Duodenal mucosa (tissue), 2 donors: ENCODE results near the gene KIRREL1.

Experiments used
- H3K27ac ChIP-seq: one replicate; pipeline ENCODE4 v1.7.0; 2013; ENCODE audit warnings: low read depth, low read length
- H3K27me3 ChIP-seq, 2 donors: one replicate each; pipeline ENCODE4 v1.7.0; 2013; ENCODE audit warnings: low read length in 2 of 2, control low read depth in 1 of 2; ENCODE audit not compliant: insufficient read depth in 2 of 2, control insufficient read depth in 1 of 2
- H3K36me3 ChIP-seq, 2 donors: one replicate each; pipeline ENCODE4 v1.7.0; 2013; ENCODE audit warnings: low read length in 2 of 2, control low read depth in 1 of 2; ENCODE audit not compliant: insufficient read depth in 2 of 2, control insufficient read depth in 1 of 2
- H3K4me1 ChIP-seq, 2 donors: one replicate each; pipeline ENCODE4 v1.7.0; 2013; ENCODE audit warnings: low read length in 2 of 2, control low read depth in 1 of 2; ENCODE audit not compliant: insufficient read depth in 2 of 2, control insufficient read depth in 1 of 2
- H3K4me3 ChIP-seq, 2 donors: one replicate each; pipeline ENCODE4 v1.7.0; 2013; ENCODE audit warnings: low read length in 2 of 2, low read depth in 1 of 2
- H3K9ac ChIP-seq, 2 donors: one replicate each; pipeline ENCODE4 v1.7.0; 2013; ENCODE audit warnings: low read length in 2 of 2, low read depth in 1 of 2
- H3K9me3 ChIP-seq, 2 donors: one replicate each; pipeline ENCODE4 v1.7.0; 2013; ENCODE audit warnings: low read length in 2 of 2, control low read depth in 1 of 2; ENCODE audit not compliant: control insufficient read depth in 1 of 2

Gene KIRREL1

GRCh38 chr1:158116311-158117167 lies 123.1 kb downstream of the KIRREL1 start:
- Histone ChIP-seq H3K36me3 (no peaks in the 10 kb centered on the region), H3K4me3 (no peak overlapping the region), H3K9me3 (no peaks in the 10 kb centered on the region), H3K4me1 (peaks cover 0 to 5% of the 10 kb centered on the region in 2 donors), H3K27me3 (peaks cover 6 to 18% of the 10 kb centered on the region in 2 donors), H3K27ac (no peak overlapping the region), H3K9ac (no peak overlapping the region)

DNA sequence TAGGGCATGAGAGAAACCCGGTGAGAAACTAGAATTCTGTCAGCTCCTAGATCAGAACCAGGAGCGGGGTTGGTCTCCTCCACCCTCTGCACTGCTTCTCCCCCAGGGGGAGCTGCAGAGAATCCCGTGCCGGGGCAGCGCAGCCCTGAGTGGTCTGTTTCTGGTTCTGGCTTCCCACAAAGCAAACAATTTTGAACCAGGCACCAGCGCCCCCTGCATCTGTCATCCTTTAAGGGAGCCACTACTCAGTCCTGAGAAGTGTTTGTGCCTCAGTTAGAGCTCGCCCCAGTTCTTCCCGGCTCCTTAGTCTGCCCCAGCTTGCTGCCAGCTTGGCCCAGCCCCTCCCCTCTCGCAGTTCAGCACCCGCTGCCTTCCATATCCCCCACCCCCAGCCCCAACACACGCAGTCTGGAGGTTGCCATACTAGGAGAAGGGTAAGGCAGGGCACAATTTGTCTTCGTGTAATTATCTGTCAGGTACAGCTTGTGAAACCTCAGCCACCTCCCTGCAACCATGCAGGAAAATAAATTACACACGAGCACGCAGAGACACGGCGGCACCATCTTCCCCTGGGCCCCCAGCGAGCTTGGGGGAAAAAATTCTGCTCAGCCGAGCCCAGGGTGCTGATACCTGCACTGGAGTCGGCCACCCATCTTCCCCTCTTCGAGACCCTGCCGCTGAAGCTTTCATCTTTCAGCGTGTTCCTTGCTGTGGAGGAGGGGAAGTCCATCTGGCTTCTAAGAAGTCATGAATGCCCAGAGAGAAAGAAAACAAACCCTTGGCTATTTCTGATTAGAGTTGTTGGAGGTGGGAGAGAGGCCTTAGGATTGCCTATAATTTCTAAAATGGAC lies 124.6 kb downstream of the KIRREL1 start:
- no peak overlapping the region for H3K4me3 ChIP-seq
- no peaks in the 10 kb centered on the region for H3K36me3 ChIP-seq
- H3K9ac ChIP-seq = no peak overlapping the region
- H3K27ac ChIP-seq = no peak overlapping the region
- no peaks in the 10 kb centered on the region for H3K9me3 ChIP-seq
- H3K27me3 ChIP-seq = peaks cover 6 to 18% of the 10 kb centered on the region in 2 donors
- H3K4me1 ChIP-seq = peaks cover 0 to 5% of the 10 kb centered on the region in 2 donors

DNA sequence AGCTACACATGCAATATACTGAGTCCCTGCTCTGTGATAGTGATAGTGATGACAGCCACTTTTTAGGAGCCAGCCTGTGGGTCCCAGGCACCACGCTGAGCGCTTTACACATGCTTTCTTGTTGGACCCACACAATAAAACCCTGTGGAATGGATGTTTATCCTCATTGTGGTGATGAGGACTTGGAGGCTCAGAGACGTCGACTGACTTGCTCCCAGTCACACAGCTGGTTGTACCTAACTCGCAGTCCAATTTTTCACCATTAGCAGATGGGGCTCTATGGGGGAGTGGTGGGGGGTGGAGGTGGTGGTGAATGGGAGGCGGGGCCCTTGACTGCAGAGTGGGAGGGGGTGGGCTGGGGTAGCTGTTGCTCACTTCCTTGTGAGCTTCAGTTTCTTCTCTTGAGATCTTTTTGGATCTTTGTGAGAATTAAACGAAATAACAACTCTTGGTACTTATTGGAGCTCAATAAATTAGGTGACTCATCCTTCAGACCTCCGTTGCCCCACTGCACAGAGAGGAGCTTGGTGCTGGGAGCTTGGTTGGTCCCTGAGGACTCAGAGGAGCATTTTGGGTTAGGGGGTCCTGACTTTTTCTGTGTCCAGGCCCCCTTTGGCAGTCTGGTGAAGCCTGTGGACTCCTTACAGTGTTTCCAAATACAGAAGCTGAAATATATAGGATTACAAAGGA lies 125.4 kb downstream of the KIRREL1 start:
- Histone ChIP-seq H3K4me1 (peaks cover 0 to 1% of the 10 kb centered on the region in 2 donors), H3K9me3 (no peaks in the 10 kb centered on the region), H3K27me3 (peaks cover 6 to 18% of the 10 kb centered on the region in 2 donors), H3K27ac (no peak overlapping the region), H3K4me3 (no peak overlapping the region), H3K36me3 (no peaks in the 10 kb centered on the region), H3K9ac (no peak overlapping the region)

DNA sequence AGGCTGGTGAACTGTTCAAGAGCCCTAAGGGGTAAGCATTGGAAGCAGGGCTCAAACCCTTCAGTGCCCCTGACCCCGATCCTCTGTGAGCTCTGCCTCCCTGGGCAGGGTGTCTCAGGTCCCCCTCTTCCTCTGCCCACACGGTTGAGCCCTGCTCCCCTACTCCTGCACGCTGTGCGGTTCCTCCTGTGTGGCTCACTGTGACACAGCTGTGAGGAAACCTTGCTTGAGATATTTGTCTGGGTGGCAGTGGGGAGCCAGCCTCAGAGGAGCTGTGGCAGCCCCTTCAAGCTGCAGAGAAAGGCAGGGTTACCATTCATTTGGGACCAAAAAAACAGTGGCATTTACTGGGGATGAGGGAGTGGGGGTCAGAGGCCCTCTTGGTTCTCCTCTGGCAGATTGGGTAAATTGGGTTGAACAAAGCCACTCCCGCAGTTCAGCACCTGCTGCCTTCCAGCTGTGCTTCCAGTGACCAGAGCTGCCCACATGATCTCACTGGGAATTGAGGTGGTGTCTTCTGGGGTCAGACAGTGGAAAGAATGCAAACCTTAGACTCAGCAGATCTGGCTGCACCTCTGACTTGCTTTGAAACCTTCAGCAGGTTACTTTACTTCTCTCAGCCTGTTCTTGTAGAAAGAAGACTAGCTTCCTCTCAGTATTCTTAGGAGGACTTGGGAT lies 126.7 kb downstream of the KIRREL1 start:
- Histone ChIP-seq H3K4me1 (peaks cover 0 to 4% of the 10 kb centered on the region in 2 donors), H3K9me3 (no peaks in the 10 kb centered on the region), H3K4me3 (no peak overlapping the region), H3K27me3 (peaks cover 6 to 18% of the 10 kb centered on the region in 2 donors), H3K9ac (no peak overlapping the region), H3K36me3 (no peaks in the 10 kb centered on the region), H3K27ac (no peak overlapping the region)

DNA sequence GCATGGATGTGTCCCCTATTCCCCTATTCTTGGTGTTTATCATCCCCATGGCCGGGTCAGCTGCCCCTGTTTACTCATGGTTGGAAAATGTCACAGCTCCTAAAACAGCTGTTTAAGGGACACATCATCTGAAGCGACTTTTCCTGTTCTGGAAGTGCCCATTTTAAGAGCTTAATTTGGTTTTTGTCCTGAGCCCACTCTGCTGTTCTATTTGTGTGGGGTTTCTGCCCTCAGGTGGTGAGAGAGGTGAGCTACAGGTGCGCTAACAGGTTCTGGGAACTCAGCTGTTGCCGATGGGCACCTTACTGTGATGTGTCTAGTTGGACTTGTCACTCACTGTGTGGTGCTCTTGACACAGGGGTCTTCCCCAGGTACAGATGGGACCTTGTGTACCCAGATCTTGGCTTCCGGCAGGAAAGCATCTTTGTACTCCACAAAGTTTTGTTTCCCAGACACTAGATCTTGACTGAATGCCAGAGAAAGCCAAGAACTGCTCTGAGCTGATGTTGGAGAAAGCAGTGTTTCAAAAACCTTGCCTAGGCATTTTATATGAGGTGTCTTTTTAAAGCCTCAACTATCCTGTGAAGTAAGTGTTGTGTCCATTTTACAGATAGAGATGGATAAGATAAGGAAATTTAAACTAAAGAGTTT lies 128.3 kb downstream of the KIRREL1 start:
- Histone ChIP-seq H3K27me3 (peaks cover 6 to 18% of the 10 kb centered on the region in 2 donors), H3K4me3 (no peak overlapping the region), H3K4me1 (peaks cover 0 to 4% of the 10 kb centered on the region in 2 donors), H3K9ac (no peak overlapping the region), H3K9me3 (no peaks in the 10 kb centered on the region), H3K36me3 (no peaks in the 10 kb centered on the region), H3K27ac (no peak overlapping the region)

DNA sequence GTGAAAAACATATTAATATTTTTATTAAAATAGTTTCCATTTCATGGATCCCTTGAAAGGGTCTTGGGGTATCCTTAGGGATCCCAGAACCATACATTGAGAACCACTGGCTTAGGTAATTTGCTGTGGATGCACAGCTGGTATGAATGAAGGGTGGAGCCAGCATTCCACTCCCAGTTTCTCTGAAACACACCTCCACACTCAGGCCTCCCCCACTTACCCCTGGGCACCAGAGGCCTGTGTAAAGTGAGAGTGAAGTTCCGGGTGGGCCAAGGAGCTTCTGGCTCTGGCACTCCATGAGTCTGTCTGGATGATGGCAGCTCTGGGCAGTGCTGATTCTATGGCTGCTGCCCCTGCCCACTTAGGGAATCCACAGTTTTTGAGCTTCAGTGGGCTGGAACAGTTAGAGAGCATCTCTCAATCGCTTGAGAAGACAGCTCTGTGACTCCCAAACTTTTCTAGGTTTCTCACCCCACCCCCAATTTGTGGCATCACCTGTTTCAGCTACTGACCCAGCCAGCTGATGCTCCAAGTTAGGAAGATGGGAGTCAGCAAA lies 129.5 kb downstream of the KIRREL1 start:
- no peaks in the 10 kb centered on the region for H3K9me3 ChIP-seq
- no peak overlapping the region for H3K4me3 ChIP-seq
- H3K4me1 ChIP-seq = peaks cover 0 to 4% of the 10 kb centered on the region in 2 donors
- no peaks in the 10 kb centered on the region for H3K36me3 ChIP-seq
- H3K27ac ChIP-seq = no peak overlapping the region
- no peak overlapping the region for H3K9ac ChIP-seq
- peaks cover 6 to 18% of the 10 kb centered on the region in 2 donors for H3K27me3 ChIP-seq

DNA sequence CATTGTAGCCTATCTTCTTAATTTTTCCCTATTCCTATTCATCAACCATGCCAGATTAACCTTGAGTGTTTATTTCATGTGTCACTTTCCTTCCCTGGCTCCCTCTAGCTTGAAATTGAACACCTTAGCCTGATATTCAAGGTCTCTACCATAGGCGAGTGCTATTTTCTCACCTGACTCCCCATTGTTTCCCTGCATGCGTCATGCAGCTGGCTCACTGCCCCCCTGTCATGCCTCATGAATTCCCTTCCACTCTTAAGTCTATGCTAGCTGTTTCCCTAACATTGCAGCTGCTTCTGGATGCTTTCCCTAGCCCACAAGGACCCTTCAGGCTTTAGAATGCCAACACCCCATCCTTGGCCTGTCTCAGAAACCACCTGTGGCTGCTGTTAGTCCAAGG lies 130.6 kb downstream of the KIRREL1 start:
- H3K36me3 ChIP-seq = no peaks in the 10 kb centered on the region
- no peak overlapping the region for H3K4me3 ChIP-seq
- peaks cover 6 to 10% of the 10 kb centered on the region in 2 donors for H3K27me3 ChIP-seq
- H3K4me1 ChIP-seq = peaks cover 0 to 4% of the 10 kb centered on the region in 2 donors
- H3K9me3 ChIP-seq = no peaks in the 10 kb centered on the region
- H3K27ac ChIP-seq = no peak overlapping the region
- no peak overlapping the region for H3K9ac ChIP-seq

DNA sequence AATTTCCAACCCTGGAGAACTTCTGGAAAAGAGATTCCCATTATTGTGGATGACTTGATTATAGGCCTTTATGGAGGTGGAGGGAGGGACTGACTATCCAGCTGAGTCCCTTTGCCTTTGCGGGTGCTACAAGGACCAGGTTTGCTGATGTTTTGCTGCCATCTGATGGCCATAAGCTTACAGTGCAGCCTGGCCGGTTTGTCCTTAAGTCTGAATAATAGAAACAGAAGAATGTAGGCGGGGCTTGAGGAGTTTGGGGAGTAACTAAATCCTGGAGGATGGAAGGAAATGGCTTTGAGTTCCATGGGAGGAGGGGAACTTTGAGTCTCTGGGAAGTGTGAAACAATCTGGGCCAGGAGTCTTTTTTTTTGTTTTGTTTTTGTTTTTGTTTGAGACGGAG lies 131.6 kb downstream of the KIRREL1 start:
- Histone ChIP-seq H3K36me3 (no peaks in the 10 kb centered on the region), H3K9me3 (no peaks in the 10 kb centered on the region), H3K4me3 (no peak overlapping the region), H3K9ac (no peak overlapping the region), H3K27me3 (peaks cover under 1 to 4% of the 10 kb centered on the region in 2 donors), H3K4me1 (peaks cover 0 to 4% of the 10 kb centered on the region in 2 donors), H3K27ac (no peak overlapping the region)

DNA sequence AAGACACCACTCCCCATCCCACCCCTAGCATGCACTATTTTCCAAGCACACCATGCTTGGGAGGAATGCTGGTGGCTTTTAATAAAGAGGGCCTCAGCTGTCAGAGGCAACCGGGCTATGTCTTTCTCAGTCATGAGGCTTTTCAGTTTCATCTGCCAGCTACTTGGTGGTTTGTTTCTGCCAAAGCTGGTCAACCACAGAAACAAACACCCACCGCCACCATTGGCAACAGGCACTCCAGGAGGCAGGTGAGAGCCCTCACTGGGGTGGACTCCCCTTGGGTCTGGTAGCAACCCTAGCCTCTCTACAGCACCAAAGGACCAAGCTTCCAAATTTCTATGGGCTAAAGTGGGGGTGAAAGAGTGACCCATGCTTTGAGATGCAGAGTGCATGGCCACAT lies 133.0 kb downstream of the KIRREL1 start:
- H3K27ac ChIP-seq = no peak overlapping the region
- no peaks in the 10 kb centered on the region for H3K27me3 ChIP-seq
- peaks cover 0 to 4% of the 10 kb centered on the region in 2 donors for H3K4me1 ChIP-seq
- H3K36me3 ChIP-seq = no peaks in the 10 kb centered on the region
- H3K4me3 ChIP-seq = no peak overlapping the region
- no peak overlapping the region for H3K9ac ChIP-seq
- H3K9me3 ChIP-seq = no peaks in the 10 kb centered on the region
